Stomach (tissue), 9 donors: ENCODE measurements around the gene FAM47E. TPM values are rescaled to one million over a fixed set of nuclear protein-coding genes. Genes with fewer than 3 reads are reported as not detected.
"Not testable (repeated sequence)": the region's sequence is repeated elsewhere in the genome, so short reads cannot be mapped to it uniquely, and the experiment has no call there.

Experiments
- DNase-seq, 2 donors: peaks; one replicate each; pipeline versions ENCODE4 v3.0.0 to v3.0.0-alpha.2; 2013 to 2019
- H3K27ac ChIP-seq, 5 donors: fragments of 200-600 bp in 4 of 5; sonication (generic) in 4 of 5; one replicate each; pipeline ENCODE4 v1.5.1; 2013 to 2019; ENCODE audit warnings: mild to moderate bottlenecking in 1 of 5, moderate library complexity in 1 of 5
- H3K27me3 ChIP-seq, 3 donors: fragments of 200-600 bp; sonication (generic); one replicate each; pipeline ENCODE4 v1.5.1; 2017 to 2019; ENCODE audit warnings: mixed run types in 1 of 3
- H3K36me3 ChIP-seq, 4 donors: fragments of 200-600 bp; sonication (generic); 1 replicate in 3 of 4; 2 replicates in 1 of 4; pipeline ENCODE4 v1.5.1; 2016 to 2019
- H3K4me1 ChIP-seq, 4 donors: fragments of 200-600 bp; sonication (generic); one replicate each; pipeline ENCODE4 v1.5.1; 2016 to 2019
- H3K4me3 ChIP-seq, 4 donors: fragments of 200-600 bp; sonication (generic) in 3 of 4; one replicate each; pipeline ENCODE4 v1.5.1; 2016 to 2019; ENCODE audit warnings: mild to moderate bottlenecking in 1 of 4
- H3K9me3 ChIP-seq, 4 donors: fragments of 200-600 bp; sonication (generic); one replicate each; pipeline ENCODE4 v1.5.1; 2016 to 2019
- CTCF ChIP-seq, 7 experiments: fragments of 450-650 bp in 4 of 7; fragments of 200-600 bp in 3 of 7; sonication (generic) in 3 of 7; IDR thresholded peaks; one replicate each; pipeline ENCODE4 v1.5.1; 2016 to 2019; ENCODE audit warnings: antibody characterized with exemption in 7 of 7, control low read depth in 2 of 7, mild to moderate bottlenecking in 1 of 7
- EP300 ChIP-seq: sonication (generic); formaldehyde crosslinking; IDR thresholded peaks from one replicate; pipeline ENCODE4 v1.6.1; 2017; ENCODE audit warnings: antibody characterized with exemption
- POLR2A ChIP-seq, 4 donors: fragments of 450-650 bp; IDR thresholded peaks; one replicate each; pipeline ENCODE4 v1.6.1; 2016; ENCODE audit warnings: antibody characterized with exemption in 4 of 4, control low read depth in 2 of 4, mild to moderate bottlenecking in 1 of 4, moderate library complexity in 1 of 4
- POLR2AphosphoS5 ChIP-seq, 3 donors: sonication (generic); formaldehyde crosslinking; IDR thresholded peaks; one replicate each; pipeline ENCODE4 v1.6.1; 2016; ENCODE audit warnings: antibody characterized with exemption in 3 of 3
- WGBS, 5 donors: extraction: QIAGEN DNeasy Blood & Tissue Kit in 3 of 5; methylation state at CpG; one replicate each; pipeline versions ENCODE4 v1.1.5 to v1.1.7; 2013 to 2018; 5-methylcytosine and 5-hydroxymethylcytosine counted together
- intact Hi-C: fragments of 100-400 bp; cut with DNase I; formaldehyde crosslinking; loops from one replicate; pipeline ENCODE4 v1.15.1; 2023; ENCODE audit warnings: low total_unique reads
- polyA plus RNA-seq, 3 donors: library from polyadenylated mRNA; stranded (reverse); fragments of 200-250 nt; gene quantifications; one replicate each; pipeline ENCODE4 v1.2.3, GENCODE V29; 2013
- total RNA-seq, 5 donors: library from RNA; depleted of rRNA; stranded (reverse); fragments of >200 nt; gene quantifications; one replicate each; pipeline versions ENCODE4 v1.1.0 to v1.2.3, GENCODE V29; 2014 to 2016
- donor health status: healthy with polysubstance abuse.
- donor health status: Bipolar disorder and iron deficiency.
- donor health status: healthy.

Gene FAM47E
- total and polyA plus RNA-seq, 8 donors: under 0.01 to 10.8 (median 6.5) TPM; not detected in 1

GRCh38 chr4:76238701-76239100 lies 12.8 kb upstream of the FAM47E start:
- Histone ChIP-seq H3K4me1 (peaks cover 0 to 15% (median 13%) of the 10 kb centered on the region in 4 donors), H3K27me3 (no peaks in the 10 kb centered on the region), H3K9me3 (peaks cover 0 to 21% (median 6%) of the 10 kb centered on the region in 4 donors), H3K36me3 (no peaks in the 10 kb centered on the region), H3K4me3 (no peak overlapping the region), H3K27ac (peak overlapping the region in 2 of 5 donors; percentile 55 to 61)
- no peak for TF ChIP-seq EP300
- TF ChIP-seq POLR2A (IDR thresholded peaks at IDR 0.05): no peak
- no peak for TF ChIP-seq CTCF (IDR thresholded peaks at IDR 0.05)
- TF ChIP-seq POLR2AphosphoS5 (IDR thresholded peaks at IDR 0.05): no peak
- intact Hi-C loops: no loop called here
- DNase-seq: no peak

- H3K4me3 ChIP-seq: no peak overlapping the region
- peaks cover 0 to 6% (median 5%) of the 10 kb centered on the region in 4 donors for H3K4me1 ChIP-seq
- H3K27ac ChIP-seq: no peak overlapping the region
- H3K27me3 ChIP-seq: no peaks in the 10 kb centered on the region
- 89 to 100% (median 98%) methylated on average over 2 of the region's 2 CpGs for WGBS, 5 donors
- no peak for DNase-seq
- TF ChIP-seq POLR2A (IDR thresholded peaks at IDR 0.05) (no peak), CTCF (IDR thresholded peaks at IDR 0.05) (no peak), EP300 (no peak), POLR2AphosphoS5 (IDR thresholded peaks at IDR 0.05) (no peak)
- peaks cover 0 to 21% (median 6%) of the 10 kb centered on the region in 4 donors for H3K9me3 ChIP-seq
- H3K36me3 ChIP-seq: no peaks in the 10 kb centered on the region
- intact Hi-C loops: loop anchor here (10.0 kb wide), 1 partner anchor 55 kb away; no protein-coding TSS in a partner anchor
Measured at GRCh38 chr4:76240236-76240635, 11.3 kb upstream of the FAM47E start.

GRCh38 chr4:76243877-76244276 lies 7.6 kb upstream of the FAM47E start:
- H3K4me1 ChIP-seq, H3K36me3 ChIP-seq, H3K4me3 ChIP-seq, DNase-seq, H3K27me3 ChIP-seq, H3K27ac ChIP-seq: not testable (repeated sequence)
- WGBS, 5 donors: 91 to 98% (median 97%) methylated on average over 2 of the region's 2 CpGs
- intact Hi-C loops: loop anchor here (10.0 kb wide), 1 partner anchor 59 kb away; no protein-coding TSS in a partner anchor
- peaks cover 0 to 21% (median 6%) of the 10 kb centered on the region in 4 donors for H3K9me3 ChIP-seq

- H3K4me3 ChIP-seq: no peak overlapping the region
- no peak for TF ChIP-seq EP300
- TF ChIP-seq POLR2A (IDR thresholded peaks at IDR 0.05): no peak
- TF ChIP-seq POLR2AphosphoS5 (IDR thresholded peaks at IDR 0.05): no peak
- TF ChIP-seq CTCF (IDR thresholded peaks at IDR 0.05): no peak
- no peaks in the 10 kb centered on the region for H3K36me3 ChIP-seq
- H3K9me3 ChIP-seq: peaks cover 0 to 3% (median 0%) of the 10 kb centered on the region in 4 donors
- H3K27ac ChIP-seq: no peak overlapping the region
- intact Hi-C loops: loop anchor here (10.0 kb wide), 1 partner anchor 61 kb away; no protein-coding TSS in a partner anchor
- H3K27me3 ChIP-seq: no peaks in the 10 kb centered on the region
- DNase-seq: no peak
- WGBS, 5 donors: 23 to 61% (median 36%) methylated on average over 1 of the region's 1 CpG
- H3K4me1 ChIP-seq: peaks cover 4 to 10% (median 6%) of the 10 kb centered on the region in 4 donors
Measured at GRCh38 chr4:76246025-76246424, 5.5 kb upstream of the FAM47E start.

GRCh38 chr4:76246852-76247251 lies 4.7 kb upstream of the FAM47E start:
- Histone ChIP-seq H3K27ac (no peak overlapping the region), H3K27me3 (peaks cover 0 to 8% (median 5%) of the 10 kb centered on the region in 3 donors), H3K4me3 (no peak overlapping the region), H3K36me3 (no peaks in the 10 kb centered on the region), H3K4me1 (peaks cover 8 to 18% (median 11%) of the 10 kb centered on the region in 4 donors), H3K9me3 (no peaks in the 10 kb centered on the region)
- no peak for DNase-seq
- TF ChIP-seq CTCF (IDR thresholded peaks at IDR 0.05) (no peak), EP300 (no peak), POLR2A (IDR thresholded peaks at IDR 0.05) (no peak), POLR2AphosphoS5 (IDR thresholded peaks at IDR 0.05) (no peak)
- intact Hi-C loops: loop anchor here (10.0 kb wide), 1 partner anchor 62 kb away; no protein-coding TSS in a partner anchor
